Fibroblast of villous mesenchyme (primary cell): ENCODE data around the gene MSH4. TPM values are rescaled to one million over a fixed set of nuclear protein-coding genes. Genes with fewer than 3 reads are reported as not detected.
"Not testable (repeated sequence)": the region's sequence is repeated elsewhere in the genome, so short reads cannot be mapped to it uniquely, and the experiment has no call there.

Experiments
- DNase-seq: peaks from one replicate; pipeline ENCODE4 v3.0.0-alpha.2; 2010; ENCODE audit warnings: low read depth
- H3K4me3 ChIP-seq: 2 replicates; pipeline ENCODE4 v1.5.1; 2011; ENCODE audit warnings: low read depth, mild to moderate bottlenecking, low read length
- total RNA-seq: library from RNA; depleted of rRNA; stranded (reverse); fragments of >200 nt; gene quantifications from 2 replicates; pipeline ENCODE4 v1.2.3, GENCODE V29; 2012
- TF ChIP-seq, protein P1 (sequence below): IDR thresholded peaks from 2 replicates; pipeline ENCODE4 v1.5.1; 2012; ENCODE audit warnings: low read depth, mild to moderate bottlenecking, low read length; ENCODE audit not compliant: insufficient read depth

The MSH4 gene
- under 0.01 and 0.43 TPM in 2 replicates for total RNA-seq

DNA sequence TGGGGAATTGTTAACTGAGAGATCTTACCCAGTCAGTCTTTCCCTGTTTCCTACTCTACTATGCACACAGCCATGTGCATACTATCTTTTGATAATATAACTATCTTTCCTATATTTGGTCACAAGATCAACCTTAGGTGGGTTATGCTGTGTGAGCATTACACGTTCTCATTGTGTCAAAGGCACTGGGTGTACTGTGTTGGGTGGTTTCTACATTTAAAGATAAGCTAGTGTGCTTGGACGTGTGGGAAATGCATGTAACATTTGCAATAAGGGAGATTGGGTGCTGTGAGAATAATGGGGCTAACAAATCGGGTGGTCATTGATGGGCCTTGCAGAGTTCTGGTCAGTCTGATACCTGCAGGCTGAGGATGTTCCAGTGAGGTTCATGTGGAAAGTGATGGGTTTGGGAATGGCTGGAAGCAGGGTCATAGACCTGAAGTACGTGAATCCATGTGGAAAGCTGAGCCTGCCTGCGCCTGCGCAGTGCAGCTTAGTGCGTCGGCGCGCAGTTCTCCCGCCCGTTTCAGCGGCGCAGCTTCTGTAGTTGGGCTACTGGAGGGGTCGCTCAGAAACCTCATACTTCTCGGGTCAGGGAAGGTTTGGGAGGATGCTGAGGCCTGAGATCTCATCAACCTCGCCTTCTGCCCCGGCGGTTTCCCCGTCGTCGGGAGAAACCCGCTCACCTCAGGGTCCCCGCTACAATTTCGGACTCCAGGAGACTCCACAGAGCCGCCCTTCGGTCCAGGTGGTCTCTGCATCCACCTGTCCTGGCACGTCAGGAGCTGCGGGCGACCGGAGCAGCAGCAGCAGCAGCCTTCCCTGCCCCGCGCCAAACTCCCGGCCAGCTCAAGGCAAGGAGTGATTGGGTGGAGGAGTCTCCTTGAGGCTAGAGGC, at the start of gene MSH4:
Gene MSH4 (plus strand): TSS at position 507 of the 897 bp plus-strand sequence. CDS start 104 bp downstream, at position 611.
- no peak within 1 kb of the TSS for H3K4me3 ChIP-seq
- TF ChIP-seq, protein P1, sequence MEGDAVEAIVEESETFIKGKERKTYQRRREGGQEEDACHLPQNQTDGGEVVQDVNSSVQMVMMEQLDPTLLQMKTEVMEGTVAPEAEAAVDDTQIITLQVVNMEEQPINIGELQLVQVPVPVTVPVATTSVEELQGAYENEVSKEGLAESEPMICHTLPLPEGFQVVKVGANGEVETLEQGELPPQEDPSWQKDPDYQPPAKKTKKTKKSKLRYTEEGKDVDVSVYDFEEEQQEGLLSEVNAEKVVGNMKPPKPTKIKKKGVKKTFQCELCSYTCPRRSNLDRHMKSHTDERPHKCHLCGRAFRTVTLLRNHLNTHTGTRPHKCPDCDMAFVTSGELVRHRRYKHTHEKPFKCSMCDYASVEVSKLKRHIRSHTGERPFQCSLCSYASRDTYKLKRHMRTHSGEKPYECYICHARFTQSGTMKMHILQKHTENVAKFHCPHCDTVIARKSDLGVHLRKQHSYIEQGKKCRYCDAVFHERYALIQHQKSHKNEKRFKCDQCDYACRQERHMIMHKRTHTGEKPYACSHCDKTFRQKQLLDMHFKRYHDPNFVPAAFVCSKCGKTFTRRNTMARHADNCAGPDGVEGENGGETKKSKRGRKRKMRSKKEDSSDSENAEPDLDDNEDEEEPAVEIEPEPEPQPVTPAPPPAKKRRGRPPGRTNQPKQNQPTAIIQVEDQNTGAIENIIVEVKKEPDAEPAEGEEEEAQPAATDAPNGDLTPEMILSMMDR: no peak
- no peak for DNase-seq

DNA sequence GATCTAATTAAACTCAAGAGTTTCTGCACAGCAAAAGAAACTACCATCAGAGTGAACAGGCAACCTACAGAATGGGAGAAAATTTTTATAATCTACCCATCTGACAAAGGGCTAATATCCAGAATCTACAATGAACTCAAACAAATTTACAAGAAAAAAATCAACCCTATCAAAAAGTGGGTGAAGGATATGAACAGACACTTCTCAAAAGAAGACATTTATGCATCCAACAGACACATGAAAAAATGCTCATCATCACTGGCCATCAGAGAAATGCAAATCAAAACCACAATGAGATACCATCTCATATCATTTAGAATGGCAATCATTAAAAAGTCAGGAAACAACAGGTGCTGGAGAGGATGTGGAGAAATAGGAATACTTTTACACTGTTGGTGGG, 39.5 kb upstream of the MSH4 start:
- H3K4me3 ChIP-seq, DNase-seq: not testable (repeated sequence)

DNA sequence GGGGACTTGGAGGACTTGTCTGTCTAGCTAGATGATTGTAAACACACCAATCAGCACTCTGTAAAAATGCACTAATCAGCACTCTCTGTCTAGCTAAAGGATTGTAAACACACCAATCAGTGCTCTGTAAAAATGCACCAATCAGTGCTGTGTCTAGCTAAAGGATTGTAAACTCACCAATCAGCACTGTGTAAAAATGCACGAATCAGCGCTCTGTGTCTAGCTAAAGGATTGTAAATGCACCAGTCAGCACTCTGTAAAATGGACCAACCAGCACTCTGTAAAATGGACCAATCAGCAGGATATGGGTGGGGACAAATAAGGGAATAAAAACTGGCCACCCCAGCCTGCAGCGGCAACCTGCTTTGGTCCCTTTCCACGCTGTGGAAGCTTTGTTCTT, 38.1 kb upstream of the MSH4 start:
- DNase-seq, H3K4me3 ChIP-seq: not testable (repeated sequence)

DNA sequence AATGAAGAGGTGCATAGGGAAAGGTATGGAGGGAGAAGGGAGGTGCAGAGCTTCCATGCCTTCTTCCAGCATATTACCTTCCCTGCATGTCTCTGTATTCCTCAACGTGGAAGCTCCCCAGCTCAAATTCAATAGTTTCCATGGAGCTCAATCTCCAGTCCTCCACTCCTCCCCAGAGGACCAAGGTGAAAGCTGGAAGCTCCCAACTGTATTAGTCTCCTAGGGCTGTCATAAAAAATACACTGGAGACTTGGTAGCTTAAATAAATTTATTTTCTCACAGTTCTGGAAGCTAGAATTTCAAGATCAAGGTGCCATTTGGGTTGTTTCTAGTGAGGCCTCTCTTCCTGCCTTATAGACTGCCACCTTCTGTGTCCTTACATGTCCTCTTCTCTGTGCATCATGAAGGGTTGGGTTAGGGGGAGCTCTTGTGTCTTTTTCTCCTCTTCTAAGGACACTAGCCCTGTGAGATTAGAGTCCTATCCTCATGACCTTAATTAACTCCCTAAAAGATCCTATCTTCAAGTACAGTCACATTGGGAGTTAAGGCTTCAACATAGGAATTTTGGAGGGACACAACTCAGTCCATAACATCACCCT, 32.5 kb upstream of the MSH4 start:
- H3K4me3 ChIP-seq: no peak overlapping the region
- TF ChIP-seq, protein P1: no peak
- no peak for DNase-seq

DNA sequence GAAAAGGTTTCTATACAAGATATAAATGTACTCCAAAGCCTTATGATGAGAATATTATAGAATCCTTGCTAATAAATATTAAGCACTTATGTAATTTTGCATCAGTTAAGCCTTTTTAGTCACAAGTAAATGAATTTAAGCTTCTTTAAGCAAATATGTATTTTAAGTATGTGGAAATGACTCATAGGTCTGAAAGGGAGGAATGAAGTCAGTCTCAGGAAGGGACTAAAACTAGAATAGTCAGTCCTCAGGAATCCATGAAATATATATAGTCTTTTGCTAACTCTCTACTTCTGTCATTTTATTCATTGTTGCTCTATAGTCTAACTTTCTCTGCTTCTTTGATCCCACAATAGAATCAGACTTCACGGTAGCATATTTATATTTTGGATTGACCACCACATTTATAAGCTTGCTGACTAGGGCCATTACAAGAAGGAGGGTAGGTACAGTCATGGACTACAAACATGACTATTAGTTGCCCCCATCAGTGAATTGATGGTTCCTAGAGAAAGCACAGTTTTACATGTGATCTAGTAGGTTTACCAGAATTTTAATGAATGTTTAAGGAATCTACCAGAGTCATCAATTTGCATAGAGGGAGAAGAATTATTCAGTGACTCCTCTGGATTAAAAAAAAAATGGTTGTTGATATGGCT, 30.9 kb upstream of the MSH4 start:
- H3K4me3 ChIP-seq: no peak overlapping the region
- peak; percentile 71 for DNase-seq
- TF ChIP-seq, protein P1: no peak

DNA sequence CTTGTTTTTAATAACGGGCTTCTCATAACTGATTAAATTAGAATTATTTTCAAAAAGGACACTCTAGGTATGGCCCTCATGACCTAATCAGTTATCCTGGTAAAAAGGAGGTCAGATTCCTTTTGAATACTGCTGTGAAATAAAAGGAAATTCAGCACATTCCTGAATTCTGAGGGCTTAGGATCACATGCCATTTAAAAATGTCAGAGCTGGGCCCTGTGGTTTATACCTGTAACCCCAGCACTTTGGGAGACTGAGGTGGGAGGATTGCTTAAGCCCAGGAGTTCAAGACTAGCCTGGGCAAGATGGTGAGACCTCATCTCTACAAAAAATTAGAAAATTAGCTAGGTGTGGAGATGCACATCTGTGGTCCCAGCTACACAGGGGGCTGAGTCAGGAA, 28.7 kb upstream of the MSH4 start:
- no peak for DNase-seq
- H3K4me3 ChIP-seq: no peak overlapping the region
- TF ChIP-seq, protein P1: no peak

DNA sequence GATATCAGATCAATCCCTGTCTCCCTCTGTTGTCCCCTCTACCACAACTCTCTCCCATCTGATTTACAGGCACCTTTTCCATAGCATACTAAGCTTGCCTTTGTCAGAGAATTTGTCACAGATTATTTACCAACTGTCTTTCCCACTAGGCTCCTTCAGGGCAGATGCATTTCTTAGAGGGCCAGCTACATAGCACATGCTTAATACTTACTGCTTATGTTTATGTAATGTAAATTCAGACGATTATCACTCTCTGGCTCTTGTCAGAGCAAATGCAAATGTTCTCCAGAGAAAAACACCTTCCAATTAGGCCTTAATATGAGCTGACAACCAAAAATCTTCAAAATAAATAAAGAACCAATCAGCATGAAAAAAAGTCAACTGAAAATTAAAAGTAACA, 25.9 kb upstream of the MSH4 start:
- TF ChIP-seq, protein P1: no peak
- H3K4me3 ChIP-seq: no peak overlapping the region
- no peak for DNase-seq
